Neuronal stem cell (in vitro differentiated cells): ENCODE data around the gene SORCS1.

Experiments used
- DNase-seq: peaks from one replicate; pipeline ENCODE4 v3.0.0-alpha.2; 2013; ENCODE audit warnings: low spot score
- H2AFZ ChIP-seq: one replicate; pipeline ENCODE4 v1.6.1; 2013; ENCODE audit warnings: mild to moderate bottlenecking, low read length, inconsistent platforms
- H2AK5ac ChIP-seq: 2 replicates; pipeline ENCODE4 v1.6.1; 2013; ENCODE audit warnings: low read depth, mild to moderate bottlenecking, inconsistent platforms, low read length, moderate library complexity, mixed read lengths
- H2BK120ac ChIP-seq: 2 replicates; pipeline ENCODE4 v1.6.1; 2013; ENCODE audit warnings: low read depth, mild to moderate bottlenecking, inconsistent platforms, low read length, moderate library complexity, mixed read lengths
- H2BK12ac ChIP-seq: one replicate; pipeline ENCODE4 v1.6.1; 2013; ENCODE audit warnings: low read length, inconsistent platforms
- H2BK15ac ChIP-seq: 2 replicates; pipeline ENCODE4 v1.6.1; 2013; ENCODE audit warnings: mild to moderate bottlenecking, low read length, inconsistent platforms, mixed read lengths
- H2BK5ac ChIP-seq: one replicate; pipeline ENCODE4 v1.6.1; 2013; ENCODE audit warnings: inconsistent platforms, mild to moderate bottlenecking, low read length, moderate library complexity
- H3K14ac ChIP-seq: one replicate; pipeline ENCODE4 v1.6.1; 2013; ENCODE audit warnings: low read length, inconsistent platforms
- H3K18ac ChIP-seq: 2 replicates; pipeline ENCODE4 v1.6.1; 2013; ENCODE audit warnings: low read length, inconsistent platforms
- H3K23ac ChIP-seq: 2 replicates; pipeline ENCODE4 v1.6.1; 2013; ENCODE audit warnings: low read depth, mild to moderate bottlenecking, mixed read lengths, low read length, inconsistent platforms; ENCODE audit not compliant: poor library complexity
- H3K27ac ChIP-seq: replicated peaks from 3 replicates; pipeline ENCODE4 v1.5.1; 2013; ENCODE audit warnings: low read length, inconsistent platforms
- H3K27me3 ChIP-seq, 3 experiments: 2 replicates each; pipeline ENCODE4 v1.6.1; 2013; ENCODE audit warnings: low read length in 3 of 3, mild to moderate bottlenecking in 2 of 3, inconsistent platforms in 1 of 3, low read depth in 1 of 3, mixed read lengths in 1 of 3, moderate library complexity in 1 of 3; ENCODE audit not compliant: control insufficient read depth in 3 of 3, insufficient read depth in 3 of 3
- H3K36me3 ChIP-seq, 2 donors: replicated peaks in 1 of 2; 2 replicates each; pipeline ENCODE4 v1.6.1; 2013; ENCODE audit warnings: low read length in 2 of 2; ENCODE audit not compliant: control insufficient read depth in 2 of 2, insufficient read depth in 2 of 2
- H3K4ac ChIP-seq: 2 replicates; pipeline ENCODE4 v1.6.1; 2013; ENCODE audit warnings: inconsistent platforms, mild to moderate bottlenecking, low read length, moderate library complexity
- H3K4me1 ChIP-seq, 2 donors: 1 replicate in 1 of 2; 2 replicates in 1 of 2; pipeline ENCODE4 v1.6.1; 2013; ENCODE audit warnings: low read length in 2 of 2, low read depth in 1 of 2; ENCODE audit not compliant: control insufficient read depth in 2 of 2, insufficient read depth in 1 of 2
- H3K4me2 ChIP-seq: one replicate; pipeline ENCODE4 v1.6.1; 2013; ENCODE audit warnings: mild to moderate bottlenecking, low read length, inconsistent platforms; ENCODE audit not compliant: insufficient read depth, poor library complexity, severe bottlenecking
- H3K4me3 ChIP-seq, 2 donors: 2 replicates each; pipeline ENCODE4 v1.5.1; 2013; ENCODE audit warnings: low read length in 2 of 2, mild to moderate bottlenecking in 2 of 2, inconsistent platforms in 1 of 2, moderate library complexity in 1 of 2
- H3K79me1 ChIP-seq: one replicate; pipeline ENCODE4 v1.6.1; 2013; ENCODE audit warnings: low read depth, mild to moderate bottlenecking, inconsistent platforms, low read length, moderate library complexity
- H3K9ac ChIP-seq: one replicate; pipeline ENCODE4 v1.6.1; 2013; ENCODE audit warnings: mild to moderate bottlenecking, low read depth, low read length, inconsistent platforms; ENCODE audit not compliant: poor library complexity
- H3K9me3 ChIP-seq, 2 donors: replicated peaks in 1 of 2; 2 replicates each; pipeline versions ENCODE3 to v1.6.1; 2013; ENCODE audit warnings: low read length in 2 of 2, mild to moderate bottlenecking in 2 of 2, inconsistent platforms in 1 of 2, low read depth in 1 of 2, mixed read lengths in 1 of 2, moderate library complexity in 1 of 2; ENCODE audit not compliant: control insufficient read depth in 2 of 2, insufficient read depth in 1 of 2
- H4K8ac ChIP-seq: one replicate; pipeline ENCODE4 v1.6.1; 2013; ENCODE audit warnings: low read depth, mild to moderate bottlenecking, inconsistent platforms, low read length, moderate library complexity
- H4K91ac ChIP-seq: one replicate; pipeline ENCODE4 v1.6.1; 2013; ENCODE audit warnings: low read length, low read depth, mild to moderate bottlenecking, inconsistent platforms; ENCODE audit not compliant: poor library complexity
- WGBS, 2 donors: extraction: QIAGEN DNeasy Blood & Tissue Kit; methylation state at CpG; one replicate each; pipeline ENCODE4 v1.1.7; 2013; ENCODE audit warnings: missing lambda C conversion rate in 2 of 2, mixed read lengths in 1 of 2; ENCODE audit not compliant: insufficient read length in 2 of 2, insufficient replicate concordance in 1 of 2; ENCODE audit errors: extremely low coverage in 2 of 2; 5-methylcytosine and 5-hydroxymethylcytosine counted together

Gene SORCS1

DNA sequence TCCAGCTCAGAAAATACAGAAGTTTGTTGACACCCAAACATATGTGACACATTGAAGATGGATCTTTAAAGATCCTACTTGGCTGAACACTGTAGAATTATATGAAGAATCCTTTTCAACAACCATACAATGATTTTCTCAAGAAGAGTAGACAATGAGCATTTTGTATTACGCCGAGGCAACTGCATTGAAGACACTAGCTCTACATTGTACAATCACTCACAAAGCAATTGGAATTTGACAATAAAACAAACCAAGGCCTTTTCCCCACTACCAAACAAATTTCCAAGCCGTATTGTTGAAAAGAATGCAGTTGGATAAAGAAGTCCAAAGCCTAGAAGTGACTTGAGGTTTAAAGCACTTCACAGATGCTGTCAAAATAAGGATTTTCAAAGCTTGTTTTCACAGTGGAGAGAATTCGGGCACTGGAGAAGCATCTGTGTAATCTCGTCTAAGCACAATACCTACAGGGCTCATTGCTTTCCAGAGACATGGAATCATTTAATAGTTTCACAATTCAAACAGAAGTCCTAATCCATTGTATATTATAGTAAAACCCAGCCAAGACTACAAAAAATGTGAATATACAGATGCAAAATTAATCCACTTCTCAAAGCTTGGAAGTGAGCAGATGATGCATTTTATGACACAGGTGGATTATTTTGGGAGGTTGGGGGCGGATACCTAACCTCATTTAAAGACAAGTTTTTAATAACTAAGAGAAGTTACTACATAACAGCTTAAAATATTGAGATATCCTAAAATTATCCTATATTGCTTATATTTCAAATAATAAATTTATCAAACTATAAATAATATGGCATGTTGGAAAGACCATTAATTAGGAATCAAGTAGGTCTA lies 78.6 kb downstream of the SORCS1 start:
- peaks cover 0 to 6% of the 10 kb centered on the region in 2 donors for H3K4me1 ChIP-seq
- H3K36me3 ChIP-seq: no peaks in the 10 kb centered on the region
- H4K8ac ChIP-seq: no peak overlapping the region
- H2AK5ac ChIP-seq: no peak overlapping the region
- no peak overlapping the region for H3K4me2 ChIP-seq
- H3K79me1 ChIP-seq: no peaks in the 10 kb centered on the region
- no peak overlapping the region for H3K14ac ChIP-seq
- H3K18ac ChIP-seq: no peak overlapping the region
- no peak overlapping the region for H2BK120ac ChIP-seq
- H3K4ac ChIP-seq: no peak overlapping the region
- no peaks in the 10 kb centered on the region for H3K9me3 ChIP-seq
- H3K9ac ChIP-seq: no peak overlapping the region
- WGBS, 2 donors: no CpG with 5 or more reads among the region's 6 CpGs
- no peak overlapping the region for H2BK15ac ChIP-seq
- H3K23ac ChIP-seq: no peak overlapping the region
- H3K27ac ChIP-seq: peak overlapping the region; percentile 78
- no peak overlapping the region for H2BK12ac ChIP-seq
- H4K91ac ChIP-seq: no peak overlapping the region
- peak; percentile 50 for DNase-seq
- H3K27me3 ChIP-seq: no peaks in the 10 kb centered on the region
- no peak overlapping the region for H2AFZ ChIP-seq
- H3K4me3 ChIP-seq: no peak overlapping the region
- H2BK5ac ChIP-seq: no peak overlapping the region

DNA sequence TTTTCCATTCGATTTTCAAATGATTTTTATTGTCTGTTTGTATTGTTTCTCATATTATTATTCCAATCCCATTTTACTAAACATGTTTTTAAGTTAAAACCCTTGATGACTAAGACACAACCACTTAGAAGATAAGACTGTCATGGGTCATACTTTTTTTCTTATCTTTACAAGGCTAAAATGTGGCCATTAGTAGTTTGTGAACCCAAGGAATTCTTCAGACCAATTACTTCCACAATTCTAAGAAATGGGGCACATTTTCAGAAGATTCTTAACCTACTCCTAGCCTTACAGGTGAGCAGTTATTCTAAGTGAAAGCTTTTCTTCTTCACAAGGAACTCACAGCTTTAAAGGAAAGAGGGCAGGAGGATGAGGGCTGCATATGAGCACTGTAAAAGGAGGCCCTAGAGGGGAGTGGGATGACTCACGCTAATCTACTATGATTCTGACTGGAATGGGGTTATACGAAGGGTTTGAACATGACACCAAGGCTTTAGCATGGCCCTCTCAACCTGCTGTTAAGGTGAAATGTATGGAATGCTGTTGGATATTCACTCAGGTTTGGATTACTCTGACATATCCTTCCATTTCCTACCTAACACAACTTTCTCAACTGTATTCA lies 81.0 kb downstream of the SORCS1 start:
- Histone ChIP-seq H2BK15ac (no peak overlapping the region), H3K4me3 (no peak overlapping the region)
- no CpG with 5 or more reads among the region's 3 CpGs for WGBS, 2 donors

DNA sequence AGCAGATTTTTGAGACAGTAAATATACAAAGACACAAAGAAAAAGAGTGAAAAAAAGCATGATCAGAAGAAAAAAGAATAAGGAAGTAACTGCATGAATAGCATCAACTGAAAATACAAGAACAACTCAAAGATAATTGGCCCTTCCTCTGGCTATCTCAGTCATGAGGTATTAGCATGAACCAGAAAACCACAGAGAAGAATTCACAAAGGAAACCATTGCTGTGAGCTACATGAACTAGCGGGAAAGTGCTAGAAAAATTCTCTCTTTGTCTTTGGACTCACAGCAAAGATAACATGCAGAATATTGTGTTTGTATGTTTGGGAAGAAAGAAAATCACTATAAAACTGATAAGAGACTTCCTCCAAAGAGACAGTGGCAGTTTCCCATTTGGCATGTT lies 82.9 kb downstream of the SORCS1 start:
- H4K91ac ChIP-seq: no peak overlapping the region
- no peak overlapping the region for H2BK120ac ChIP-seq
- H2BK15ac ChIP-seq: no peak overlapping the region
- H3K79me1 ChIP-seq: no peaks in the 10 kb centered on the region
- no peak overlapping the region for H2AK5ac ChIP-seq
- no peak for DNase-seq
- H3K18ac ChIP-seq: no peak overlapping the region
- H3K23ac ChIP-seq: no peak overlapping the region
- no peak overlapping the region for H3K14ac ChIP-seq
- no peak overlapping the region for H3K4ac ChIP-seq
- no peaks in the 10 kb centered on the region for H3K9me3 ChIP-seq
- no peak overlapping the region for H3K9ac ChIP-seq
- peaks cover 0 to 5% of the 10 kb centered on the region in 2 donors for H3K4me1 ChIP-seq
- WGBS, 2 donors: no CpG with 5 or more reads among the region's 1 CpG
- H4K8ac ChIP-seq: no peak overlapping the region
- H3K36me3 ChIP-seq: no peaks in the 10 kb centered on the region
- no peak overlapping the region for H2AFZ ChIP-seq
- H3K27me3 ChIP-seq: no peaks in the 10 kb centered on the region
- H2BK12ac ChIP-seq: no peak overlapping the region
- no peak overlapping the region for H3K27ac ChIP-seq
- H3K4me2 ChIP-seq: no peak overlapping the region
- no peak overlapping the region for H2BK5ac ChIP-seq
- no peak overlapping the region for H3K4me3 ChIP-seq

More for the DNA sequence above, 81.0 kb downstream of the SORCS1 start:
- no peak overlapping the region for H2BK5ac ChIP-seq
- H3K79me1 ChIP-seq: no peaks in the 10 kb centered on the region
- H2AK5ac ChIP-seq: no peak overlapping the region
- H4K91ac ChIP-seq: no peak overlapping the region
- H3K23ac ChIP-seq: no peak overlapping the region
- no peak overlapping the region for H3K18ac ChIP-seq
- H3K4me1 ChIP-seq: peaks cover 0 to 3% of the 10 kb centered on the region in 2 donors
- H3K36me3 ChIP-seq: no peaks in the 10 kb centered on the region
- DNase-seq: no peak
- no peak overlapping the region for H4K8ac ChIP-seq
- no peaks in the 10 kb centered on the region for H3K9me3 ChIP-seq
- H3K14ac ChIP-seq: no peak overlapping the region
- no peak overlapping the region for H3K4me2 ChIP-seq
- no peak overlapping the region for H2BK12ac ChIP-seq
- H3K9ac ChIP-seq: no peak overlapping the region
- no peak overlapping the region for H2BK120ac ChIP-seq
- H3K4ac ChIP-seq: no peak overlapping the region
- H3K27ac ChIP-seq: no peak overlapping the region
- no peaks in the 10 kb centered on the region for H3K27me3 ChIP-seq
- H2AFZ ChIP-seq: no peak overlapping the region

DNA sequence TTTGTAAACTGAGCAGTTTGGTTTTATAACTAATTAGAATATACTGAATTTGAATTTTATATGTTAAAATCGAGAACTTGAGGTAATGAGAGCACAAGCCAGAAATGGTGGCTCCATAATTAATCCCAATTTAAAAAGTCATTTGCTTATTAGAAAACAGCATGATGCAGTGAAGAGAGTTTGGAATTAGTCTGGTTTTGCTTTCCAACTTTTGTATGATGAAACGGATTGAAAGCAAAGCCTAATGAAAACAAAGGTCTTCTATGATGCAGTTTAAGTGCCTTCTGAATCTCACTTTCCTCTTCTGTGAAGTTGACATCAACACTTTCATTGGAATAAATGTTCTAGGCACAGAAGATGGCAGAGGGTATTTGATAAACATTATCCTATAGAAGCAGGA lies 89.4 kb downstream of the SORCS1 start:
- Histone ChIP-seq H3K79me1 (no peaks in the 10 kb centered on the region), H2AFZ (no peak overlapping the region)

More for the DNA sequence above, 89.4 kb downstream of the SORCS1 start:
- Histone ChIP-seq H4K91ac (no peak overlapping the region), H2AK5ac (no peak overlapping the region), H3K27ac (no peak overlapping the region), H3K18ac (no peak overlapping the region), H3K4me2 (no peak overlapping the region), H3K9me3 (no peaks in the 10 kb centered on the region), H2BK12ac (no peak overlapping the region), H3K4me1 (peaks cover 0 to 13% of the 10 kb centered on the region in 2 donors), H3K27me3 (no peaks in the 10 kb centered on the region), H2BK15ac (no peak overlapping the region), H2BK120ac (no peak overlapping the region), H3K4ac (no peak overlapping the region), H4K8ac (no peak overlapping the region), H3K36me3 (no peaks in the 10 kb centered on the region), H2BK5ac (no peak overlapping the region), H3K23ac (no peak overlapping the region), H3K9ac (no peak overlapping the region), H3K14ac (no peak overlapping the region), H3K4me3 (no peak overlapping the region)
- whole genome bisulfite sequencing, 2 donors: no CpG with 5 or more reads among the region's 2 CpGs
- no peak for DNase-seq
